ENCODE data around the gene ZWINT.

The ZWINT gene

GRCh38 chr10:56360967-56361612, at the start of gene ZWINT (continued):
- TF ChIP-seq SP7 (tag by site-specific recombination; IDR thresholded peaks at IDR 0.05) = peak; percentile 39; the same call in 1 of the 2 replicates
- peak; percentile 89 for TF ChIP-seq ZBTB48 (tag by site-specific recombination; IDR thresholded peaks at IDR 0.05)
- no peak for TF ChIP-seq ZNF394 (tag by site-specific recombination; IDR thresholded peaks at IDR 0.05; ENCODE audit: borderline replicate concordance)
- no peak for TF ChIP-seq INSM2 (tag by site-specific recombination; IDR thresholded peaks at IDR 0.05)
- no peak for TF ChIP-seq ZNF530 (tag by site-specific recombination; IDR thresholded peaks at IDR 0.05; ENCODE audit: low read depth)
- TF ChIP-seq YY1 (tag by site-specific recombination; IDR thresholded peaks at IDR 0.05) = peak; percentile 71
- no peak for TF ChIP-seq ZNF202 (tag by site-specific recombination; IDR thresholded peaks at IDR 0.05; ENCODE audit: borderline replicate concordance)
- peak; percentile 25; the same call in 1 of the 2 replicates for TF ChIP-seq ZFHX2 (tag by site-specific recombination; conservative IDR thresholded peaks at IDR 0.05)
- TF ChIP-seq SP2 (tag by site-specific recombination; IDR thresholded peaks at IDR 0.05) = peak; percentile 87

GRCh38 chr10:56383806-56384205, 22.7 kb upstream of the ZWINT start:
- H3K36me3 ChIP-seq (ENCODE audit: control insufficient read depth in 2 of 2, insufficient read depth in 1 of 2, low read length in 2 of 2) = no peaks in the 10 kb centered on the region
- no peak overlapping the region for H3K27ac ChIP-seq (ENCODE audit: extremely low read depth, low read depth, low read length)
- no peaks in the 10 kb centered on the region for H3K4me1 ChIP-seq (ENCODE audit: control insufficient read depth, insufficient read depth, low read length)
- no peaks in the 10 kb centered on the region for H3K9me3 ChIP-seq (ENCODE audit: control insufficient read depth, insufficient read depth, low read depth, low read length)
- TF ChIP-seq ZNF362 (tag by site-specific recombination; IDR thresholded peaks at IDR 0.05) (no peak), ZNF629 (tag by site-specific recombination; IDR thresholded peaks at IDR 0.05) (no peak), ZNF560 (tag by site-specific recombination; IDR thresholded peaks at IDR 0.05; ENCODE audit: borderline replicate concordance) (no peak), OSR2 (tag by site-specific recombination; IDR thresholded peaks at IDR 0.05) (no peak), ZNF692 (tag by site-specific recombination; IDR thresholded peaks at IDR 0.05) (no peak)
- no peak overlapping the region for H3K4me3 ChIP-seq (ENCODE audit: low read depth, low read length)
- POLR2A ChIA-PET = no interaction called here
- CTCF ChIA-PET = no interaction called here

GRCh38 chr10:56370217-56371113, 9.4 kb upstream of the ZWINT start:
- ChIA-PET POLR2A (no interaction called here), CTCF (no interaction called here)
- Histone ChIP-seq H3K4me1 (ENCODE audit: control insufficient read depth, insufficient read depth, low read length) (no peaks in the 10 kb centered on the region), H3K36me3 (ENCODE audit: control insufficient read depth in 2 of 2, insufficient read depth in 1 of 2, low read length in 2 of 2) (no peaks in the 10 kb centered on the region), H3K4me3 (ENCODE audit: low read depth, low read length) (no peak overlapping the region), H3K9me3 (ENCODE audit: control insufficient read depth, insufficient read depth, low read depth, low read length) (no peaks in the 10 kb centered on the region), H3K27ac (ENCODE audit: extremely low read depth, low read depth, low read length) (no peak overlapping the region)
- TF ChIP-seq ZNF645 (tag by site-specific recombination; IDR thresholded peaks at IDR 0.05) (no peak), ZNF274 (IDR thresholded peaks at IDR 0.05; ENCODE audit: low read length) (no peak), ZNF274 (tag by site-specific recombination; IDR thresholded peaks at IDR 0.05; ENCODE audit: borderline replicate concordance) (no peak), ZNF148 (tag by site-specific recombination; IDR thresholded peaks at IDR 0.05; ENCODE audit: borderline replicate concordance) (no peak), ZNF184 (tag by site-specific recombination; IDR thresholded peaks at IDR 0.05) (peak; percentile 54; the same call in 1 of the 2 replicates), ZNF398 (tag by site-specific recombination; IDR thresholded peaks at IDR 0.05) (no peak), GLI2 (tag by site-specific recombination; IDR thresholded peaks at IDR 0.05; ENCODE audit: borderline replicate concordance, low read depth) (no peak)
